GM12878 (cell line): ENCODE data around the gene PAQR7. TPM values are rescaled to one million over a fixed set of nuclear protein-coding genes. Genes with fewer than 3 reads are reported as not detected.

Experiments
- CTCF ChIP-seq, 3 experiments: IDR thresholded peaks in 2 of 3; conservative IDR thresholded peaks in 1 of 3; 2 replicates each; pipeline ENCODE4 v1.5.1; 2011; ENCODE audit warnings: low read depth in 3 of 3, low read length in 3 of 3, mild to moderate bottlenecking in 3 of 3, control low read depth in 2 of 3, moderate library complexity in 2 of 3, inconsistent platforms in 1 of 3, mixed read lengths in 1 of 3; ENCODE audit not compliant: control insufficient read depth in 2 of 3, insufficient read depth in 1 of 3; ENCODE audit errors: extremely low read depth in 1 of 3
- E2F4 ChIP-seq: IDR thresholded peaks from 2 replicates; pipeline ENCODE4 v1.6.1; 2012; ENCODE audit warnings: low read depth, low read length, improper control_type of control experiment
- EP300 ChIP-seq, 2 experiments: fragments of 150-350 bp in 1 of 2; IDR thresholded peaks; 2 replicates each; pipeline ENCODE4 v1.6.1; 2011 to 2012; ENCODE audit warnings: low read depth in 2 of 2, low read length in 2 of 2, borderline replicate concordance in 1 of 2, improper control_type of control experiment in 1 of 2, inconsistent platforms in 1 of 2; ENCODE audit not compliant: control insufficient read depth in 1 of 2
- FOS ChIP-seq: IDR thresholded peaks from 3 replicates; pipeline ENCODE4 v1.6.1; 2011; ENCODE audit warnings: borderline replicate concordance; ENCODE audit not compliant: insufficient read length; ENCODE audit errors: extremely low read depth
- GATAD2B ChIP-seq: fragments of 450-650 bp; conservative IDR thresholded peaks from 2 replicates; pipeline ENCODE4 v1.6.1; 2017; ENCODE audit warnings: low read depth, mild to moderate bottlenecking, moderate library complexity
- HDGF ChIP-seq: fragments of 450-650 bp; IDR thresholded peaks from 2 replicates; pipeline ENCODE4 v1.6.1; 2016; ENCODE audit warnings: antibody characterized with exemption
- IRF3 ChIP-seq: fragments of 450-650 bp; IDR thresholded peaks from 2 replicates; pipeline ENCODE4 v1.6.1; 2014; ENCODE audit warnings: mild to moderate bottlenecking
- IRF5 ChIP-seq: fragments of 450-650 bp; IDR thresholded peaks from 2 replicates; pipeline ENCODE4 v1.6.1; 2017; ENCODE audit warnings: borderline replicate concordance
- KAT2A ChIP-seq: conservative IDR thresholded peaks from 2 replicates; pipeline ENCODE4 v1.6.1; 2011; ENCODE audit warnings: low read depth, low read length; ENCODE audit not compliant: control insufficient read depth
- MEF2B ChIP-seq: fragments of 450-650 bp; IDR thresholded peaks from 2 replicates; pipeline ENCODE4 v1.6.1; 2018; ENCODE audit warnings: mild to moderate bottlenecking, moderate library complexity; ENCODE audit not compliant: partially characterized antibody, poor library complexity, severe bottlenecking
- MTA2 ChIP-seq: fragments of 450-650 bp; IDR thresholded peaks from 2 replicates; pipeline ENCODE4 v1.6.1; 2016; ENCODE audit warnings: low read depth, mild to moderate bottlenecking, moderate library complexity
- MYB ChIP-seq: fragments of 150-350 bp; IDR thresholded peaks from 2 replicates; pipeline ENCODE4 v1.6.1; 2014; ENCODE audit warnings: mild to moderate bottlenecking, low read depth, low read length, borderline replicate concordance
- POLR2AphosphoS2 ChIP-seq: IDR thresholded peaks from 2 replicates; pipeline ENCODE4 v1.6.1; 2011; ENCODE audit warnings: low read depth, mild to moderate bottlenecking, low read length, improper control_type of control experiment, moderate library complexity
- RCOR1 ChIP-seq: conservative IDR thresholded peaks from 2 replicates; pipeline ENCODE4 v1.6.1; 2012; ENCODE audit warnings: low read depth, low read length, improper control_type of control experiment
- RELB ChIP-seq: fragments of 450-650 bp; IDR thresholded peaks from 2 replicates; pipeline ENCODE4 v1.6.1; 2017; ENCODE audit warnings: low read depth, mild to moderate bottlenecking, moderate library complexity
- SIN3A ChIP-seq: IDR thresholded peaks from 2 replicates; pipeline ENCODE4 v1.6.1; 2012; ENCODE audit warnings: low read depth, low read length, improper control_type of control experiment
- SUPT20H ChIP-seq: IDR thresholded peaks from 2 replicates; pipeline ENCODE4 v1.6.1; 2011; ENCODE audit warnings: low read depth, mild to moderate bottlenecking, low read length, moderate library complexity, borderline replicate concordance; ENCODE audit not compliant: control insufficient read depth
- WRNIP1 ChIP-seq: IDR thresholded peaks from 2 replicates; pipeline ENCODE4 v1.6.1; 2011; ENCODE audit warnings: low read depth, low read length, improper control_type of control experiment, borderline replicate concordance
- ZNF207 ChIP-seq: fragments of 450-650 bp; IDR thresholded peaks from 2 replicates; pipeline ENCODE4 v1.6.1; 2014; ENCODE audit warnings: antibody characterized with exemption, mild to moderate bottlenecking, borderline replicate concordance
- ZZZ3 ChIP-seq: IDR thresholded peaks from 2 replicates; pipeline ENCODE4 v1.6.1; 2011; ENCODE audit warnings: low read depth; ENCODE audit not compliant: control insufficient read depth, insufficient read length
- polyA plus RNA-seq, 11 experiments: library from polyadenylated mRNA; depleted of rRNA in 4 of 11; unstranded in 6 of 11; stranded (reverse) in 5 of 11; fragments of >200 nt; fragmentation: Nextera tagmentation in 4 of 11; fragmentation: Illumina TruSeq in 1 of 11; extraction: Ambion mirVana in 4 of 11; extraction: Trizol in 1 of 11; gene quantifications; 1 replicate in 1 of 11; 2 replicates in 10 of 11; pipeline versions ENCODE4 v1.2.1 to v1.2.3, GENCODE V29; 2011 to 2016; ENCODE audit warnings: inconsistent platforms in 2 of 11, missing spikeins in 2 of 11, low read depth in 1 of 11
- total RNA-seq, 4 experiments: library from RNA; depleted of rRNA in 3 of 4; stranded (reverse); fragments of >200 nt in 3 of 4; fragmentation: Illumina TruSeq in 1 of 4; extraction: Trizol in 1 of 4; gene quantifications; 2 replicates each; pipeline versions ENCODE4 v1.2.1 to v1.2.3, GENCODE V29; 2013 to 2021

Gene PAQR7
- total and polyA plus RNA-seq, 10 of the 15 experiments (the other 5 are each of a cell fraction or from before 2014, with no cell fraction given) = 1.1 to 8.8 (median 5.2) TPM

GRCh38 chr1:25875154-25875855 is at the start of gene PAQR7 (continued):
- TF ChIP-seq WRNIP1 (no peak), RCOR1 (no peak), FOS (no peak), E2F4 (no peak), MYB (no peak), CTCF (IDR thresholded peaks at IDR 0.05 in 2 of 3, conservative IDR thresholded peaks at IDR 0.05 in 1 of 3; ENCODE audit: control insufficient read depth in 2 of 3, extremely low read depth in 1 of 3, insufficient read depth in 1 of 3, low read depth in 3 of 3, low read length in 3 of 3) (no peak), KAT2A (no peak), EP300 (IDR thresholded peaks at IDR 0.05; ENCODE audit: borderline replicate concordance in 1 of 2, control insufficient read depth in 1 of 2, low read depth in 2 of 2, low read length in 2 of 2) (no peak), SUPT20H (no peak), IRF3 (no peak), MEF2B (no peak), ZNF207 (no peak), ZZZ3 (no peak), IRF5 (no peak), HDGF (0 out of 2 replicates have a peak, but pooled peaks have one; percentile 39), GATAD2B (peak; percentile 71), RELB (no peak), SIN3A (no peak), MTA2 (0 out of 2 replicates have a peak, but pooled peaks have one; percentile 20), POLR2AphosphoS2 (no peak)
